ENCODE results near the gene NKX1-2. TPM values are rescaled to one million over a fixed set of nuclear protein-coding genes. Genes with fewer than 3 reads are reported as not detected.

NKX1-2 gene
- total and polyA plus RNA-seq, 10 donors: not detected

GRCh38 chr10:124484661-124485060, 34.8 kb upstream of the NKX1-2 start:
- Histone ChIP-seq H3K27me3 (replicated peaks in 1 of 7) (no peaks in the 10 kb centered on the region), H3K36me3 (peaks cover 0 to 18% (median 0%) of the 10 kb centered on the region in 6 donors), H3K4me1 (no peaks in the 10 kb centered on the region), H3K9me3 (peaks cover 0 to 13% (median 9%) of the 10 kb centered on the region in 8 donors), H3K27ac (no peak overlapping the region), H3K4me3 (no peak overlapping the region)
- intact Hi-C loops (cut with DNase I; ENCODE audit: low total_unique reads): no loop called here
- TF ChIP-seq POLR2A (IDR thresholded peaks at IDR 0.05) (no peak), POLR2AphosphoS5 (IDR thresholded peaks at IDR 0.05) (no peak), CTCF (IDR thresholded peaks at IDR 0.05 in 8 of 11, conservative IDR thresholded peaks at IDR 0.05 in 3 of 11) (no peak)
- WGBS, 5 donors: 84 to 95% (median 85%) methylated on average over 2 of the region's 2 CpGs
- DNase-seq: no peak

- DNase-seq: peak; percentile 56
- 95 to 100% (median 97%) methylated on average over 11 to 17 of the region's 17 CpGs for WGBS, 5 donors
Measured at GRCh38 chr10:124484031-124484430, 34.2 kb upstream of the NKX1-2 start.

GRCh38 chr10:124482876-124483275, 33.0 kb upstream of the NKX1-2 start:
- intact Hi-C loops (cut with DNase I; ENCODE audit: low total_unique reads): no loop called here
- Histone ChIP-seq H3K36me3 (peaks cover 0 to 10% (median 0%) of the 10 kb centered on the region in 6 donors), H3K27me3 (replicated peaks in 1 of 7) (no peaks in the 10 kb centered on the region), H3K27ac (no peak overlapping the region), H3K4me3 (no peak overlapping the region), H3K4me1 (no peaks in the 10 kb centered on the region), H3K9me3 (peaks cover 0 to 13% (median 9%) of the 10 kb centered on the region in 8 donors)
- WGBS, 5 donors: 87 to 96% (median 89%) methylated on average over 12 of the region's 12 CpGs
- TF ChIP-seq POLR2A (IDR thresholded peaks at IDR 0.05) (no peak), CTCF (IDR thresholded peaks at IDR 0.05 in 8 of 11, conservative IDR thresholded peaks at IDR 0.05 in 3 of 11) (no peak), POLR2AphosphoS5 (IDR thresholded peaks at IDR 0.05) (no peak)
- peak; percentile 42 for DNase-seq

More at GRCh38 chr10:124484031-124484430, 34.2 kb upstream of the NKX1-2 start:
- Histone ChIP-seq H3K4me3 (no peak overlapping the region), H3K9me3 (peaks cover 0 to 13% (median 9%) of the 10 kb centered on the region in 8 donors), H3K27me3 (replicated peaks in 1 of 7) (no peaks in the 10 kb centered on the region), H3K36me3 (peaks cover 0 to 18% (median 0%) of the 10 kb centered on the region in 6 donors), H3K4me1 (no peaks in the 10 kb centered on the region), H3K27ac (no peak overlapping the region)
- TF ChIP-seq CTCF (IDR thresholded peaks at IDR 0.05 in 8 of 11, conservative IDR thresholded peaks at IDR 0.05 in 3 of 11) (no peak), POLR2AphosphoS5 (IDR thresholded peaks at IDR 0.05) (no peak), POLR2A (IDR thresholded peaks at IDR 0.05) (no peak)
- intact Hi-C loops (cut with DNase I; ENCODE audit: low total_unique reads): no loop called here

- H3K4me3 ChIP-seq: no peak overlapping the region
- no peak overlapping the region for H3K27ac ChIP-seq
- intact Hi-C loops (cut with DNase I; ENCODE audit: low total_unique reads): no loop called here
- 85 to 95% (median 90%) methylated on average over 7 to 10 of the region's 10 CpGs for WGBS, 5 donors
- peaks cover 0 to 10% (median 0%) of the 10 kb centered on the region in 6 donors for H3K36me3 ChIP-seq
- TF ChIP-seq POLR2A (IDR thresholded peaks at IDR 0.05) (no peak), CTCF (IDR thresholded peaks at IDR 0.05 in 8 of 11, conservative IDR thresholded peaks at IDR 0.05 in 3 of 11) (no peak), POLR2AphosphoS5 (IDR thresholded peaks at IDR 0.05) (no peak)
- peaks cover 0 to 12% (median 9%) of the 10 kb centered on the region in 8 donors for H3K9me3 ChIP-seq
- DNase-seq: peak; percentile 62
- no peaks in the 10 kb centered on the region for H3K27me3 ChIP-seq (replicated peaks in 1 of 7)
- no peaks in the 10 kb centered on the region for H3K4me1 ChIP-seq
Measured at GRCh38 chr10:124482236-124482800, 32.5 kb upstream of the NKX1-2 start.

Measured in spleen (tissue), 11 donors.